GM19438 (cell line): ENCODE data around the gene ATG4B.

Source experiments
- ATAC-seq: cut with Tn5 transposase; IDR thresholded peaks from one replicate; pipeline ENCODE4 v1.9.1; 2021; ENCODE audit warnings: low read depth; ENCODE audit not compliant: unreplicated experiment

ATG4B gene

GRCh38 chr2:241612156-241613016 is 25.1 kb upstream of the ATG4B start:
- no peak for ATAC-seq

DNA sequence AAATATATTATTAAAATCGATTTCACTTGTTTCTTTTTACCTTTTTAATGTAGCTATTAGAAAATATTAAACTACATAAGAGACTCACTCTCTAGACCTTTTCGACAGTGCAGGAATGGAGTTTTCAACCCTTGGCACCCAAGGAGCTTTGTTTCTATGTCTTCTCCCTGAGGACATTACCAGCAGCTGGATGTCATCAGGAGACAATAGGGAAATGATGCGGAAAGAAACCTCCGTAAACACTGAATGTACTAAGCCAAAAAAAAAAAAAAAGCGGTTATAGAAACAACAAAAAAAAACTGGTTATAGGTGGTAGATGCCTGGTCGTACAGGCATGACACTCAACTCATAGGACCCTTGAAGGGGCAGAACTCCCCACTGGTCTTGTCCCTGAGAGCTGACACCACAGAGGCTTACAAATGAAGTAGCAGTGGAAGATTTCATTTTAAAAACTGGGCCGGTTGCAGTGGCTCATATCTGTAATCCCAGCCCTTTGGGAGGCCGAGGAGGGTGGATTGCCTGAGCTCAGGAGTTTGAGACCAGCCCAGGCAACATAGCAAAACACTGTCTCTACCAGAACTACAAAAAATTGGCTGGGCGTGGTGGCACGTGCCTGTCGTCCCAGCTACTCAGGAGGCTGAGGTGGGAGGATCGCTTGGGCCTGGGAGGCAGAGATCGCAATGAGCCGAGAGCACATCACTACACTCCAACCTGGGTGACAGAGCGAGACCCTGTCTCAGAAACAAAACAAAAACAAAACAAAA is 24.3 kb upstream of the ATG4B start:
- ATAC-seq, result no peak

GRCh38 chr2:241615041-241615440 is 22.5 kb upstream of the ATG4B start:
- ATAC-seq, result no peak

DNA sequence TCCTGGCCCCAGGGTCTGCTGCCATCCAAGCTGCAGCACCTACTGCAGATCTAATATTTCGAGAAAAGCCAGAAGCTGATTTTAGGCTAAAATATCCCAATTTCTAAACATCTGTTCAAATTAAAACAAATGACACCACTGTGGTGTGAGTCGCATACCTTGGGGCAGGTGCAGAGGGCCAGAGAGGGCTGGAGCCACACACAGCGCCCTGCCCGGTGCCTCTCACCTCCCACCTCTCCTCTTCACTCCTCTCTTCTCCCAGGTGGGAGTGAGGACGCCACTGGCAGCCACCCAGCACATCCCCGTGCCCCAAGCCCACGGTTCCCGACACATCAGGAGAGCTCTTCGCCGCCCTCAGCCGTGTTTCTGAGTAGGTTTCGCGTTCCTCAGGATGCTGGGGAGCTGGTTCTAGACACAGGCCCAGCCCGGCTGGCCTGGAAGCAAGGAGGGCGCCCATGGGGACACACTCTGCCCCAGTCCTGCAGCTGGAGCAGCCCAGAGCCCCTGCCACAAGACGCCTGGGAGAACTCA is 21.9 kb upstream of the ATG4B start:
- ATAC-seq, result no peak

- no peak for ATAC-seq
Measured at GRCh38 chr2:241616168-241617125, 21.0 kb upstream of the ATG4B start.

- no peak for ATAC-seq
Measured at GRCh38 chr2:241617431-241618154, 19.9 kb upstream of the ATG4B start.

- ATAC-seq, result no peak
Measured at GRCh38 chr2:241618296-241618805, 19.1 kb upstream of the ATG4B start.

DNA sequence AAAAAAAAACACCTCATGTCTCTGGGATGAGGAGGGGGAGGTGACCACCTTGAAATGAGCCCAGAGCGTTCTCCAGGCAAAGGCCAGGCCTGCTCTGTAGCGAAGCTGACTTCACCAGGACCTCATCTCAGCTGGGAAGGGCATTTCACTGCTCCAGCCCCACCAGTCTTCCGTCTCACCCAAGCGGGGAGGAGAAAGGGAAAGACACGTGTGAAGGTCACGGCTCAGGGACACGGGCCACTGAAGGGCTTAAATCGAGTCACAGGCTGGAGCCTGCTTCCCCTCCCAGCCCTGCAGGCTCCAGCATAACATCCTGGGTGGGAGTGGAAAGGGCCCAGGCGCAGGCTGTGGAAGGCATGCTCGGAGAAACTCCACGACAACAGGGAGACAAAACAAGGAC is 18.7 kb upstream of the ATG4B start:
- ATAC-seq, result no peak

DNA sequence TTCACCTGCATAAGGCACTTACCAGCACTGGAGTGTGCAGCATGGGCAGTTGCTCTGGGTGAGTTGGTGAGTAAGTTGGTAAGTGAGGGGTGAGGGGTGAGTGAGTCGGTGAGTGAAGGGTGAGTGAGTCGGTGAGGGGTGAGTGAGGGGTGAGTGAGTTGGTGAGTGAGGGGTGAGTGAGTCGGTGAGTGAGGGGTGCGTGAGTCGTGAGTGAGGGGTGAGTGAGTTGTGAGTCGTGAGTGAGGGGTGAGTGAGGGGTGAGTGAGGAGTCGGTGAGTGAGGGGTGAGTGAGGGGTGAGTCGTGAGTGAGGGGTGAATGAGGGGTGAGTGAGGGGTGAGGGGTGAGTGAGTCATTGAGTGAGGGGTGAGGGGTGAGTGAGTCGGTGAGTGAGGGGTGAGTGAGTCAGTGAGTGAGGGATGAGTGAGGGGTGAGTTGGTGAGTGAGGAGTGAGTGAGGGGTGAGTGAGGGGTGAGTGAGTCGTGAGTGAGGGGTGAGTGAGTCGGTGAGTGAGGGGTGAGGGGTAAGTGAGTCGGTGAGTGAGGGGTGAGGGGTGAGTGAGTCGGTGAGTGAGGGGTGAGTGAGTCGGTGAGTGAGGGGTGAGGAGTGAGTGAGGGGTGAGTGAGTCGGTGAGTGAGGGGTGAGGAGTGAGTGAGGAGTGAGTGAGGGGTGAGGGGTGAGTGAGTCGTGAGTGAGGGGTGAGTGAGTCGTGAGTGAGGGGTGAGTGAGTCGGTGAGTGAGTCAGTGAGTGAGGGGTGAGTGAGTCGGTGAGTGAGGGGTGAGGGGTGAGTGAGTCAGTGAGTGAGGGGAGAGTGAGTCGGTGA is 17.7 kb upstream of the ATG4B start:
- no peak for ATAC-seq

GRCh38 chr2:241620419-241620769 is 17.1 kb upstream of the ATG4B start:
- ATAC-seq, result no peak

- ATAC-seq, result no peak
Measured at GRCh38 chr2:241627675-241628074, 9.8 kb upstream of the ATG4B start.

GRCh38 chr2:241629762-241630435 is 7.6 kb upstream of the ATG4B start:
- ATAC-seq, result no peak

DNA sequence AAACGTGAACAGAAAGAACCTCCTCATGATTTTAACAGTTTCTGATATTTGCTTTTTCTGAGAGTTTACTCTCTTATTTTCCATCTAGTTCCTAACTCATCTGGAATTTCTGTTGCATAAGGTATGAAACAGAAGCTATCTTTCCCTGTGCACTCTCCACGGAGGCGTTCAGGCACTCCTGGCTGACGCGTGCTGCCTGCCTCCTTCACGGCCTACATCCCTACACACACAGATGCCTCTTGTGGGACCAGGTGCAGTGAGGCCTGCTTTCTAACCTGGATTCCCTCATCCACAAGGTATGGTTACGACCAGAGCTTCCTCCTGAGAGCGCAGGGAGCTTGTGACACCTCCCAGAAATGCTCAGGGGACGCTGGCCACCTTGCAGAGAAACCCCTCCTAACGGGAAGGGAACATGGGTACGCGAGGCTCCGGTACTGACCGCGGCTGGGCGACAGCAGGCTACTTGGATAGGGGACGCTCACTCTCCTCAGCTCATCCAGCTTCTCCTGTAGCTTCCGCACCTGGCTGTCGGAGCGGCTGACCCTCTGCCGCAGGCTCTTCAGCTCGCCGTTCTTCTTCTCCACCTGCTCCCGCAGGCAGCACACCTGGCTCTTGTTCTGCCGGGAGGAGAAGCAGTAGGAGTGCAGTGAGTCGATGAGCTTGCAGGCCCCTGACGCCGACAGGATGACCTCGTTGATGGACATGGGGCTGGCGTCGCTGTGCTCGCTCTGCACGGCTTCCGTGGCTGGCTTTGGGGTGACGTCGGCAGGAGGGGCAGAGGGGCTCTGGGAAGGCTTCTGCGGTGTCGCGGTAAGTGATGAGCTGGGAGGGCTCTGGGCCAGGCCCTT is 4.8 kb upstream of the ATG4B start:
- no peak for ATAC-seq

- ATAC-seq, result no peak
Measured at GRCh38 chr2:241633561-241633960, 3.9 kb upstream of the ATG4B start.

GRCh38 chr2:241635756-241636155 is 1.7 kb upstream of the ATG4B start:
- ATAC-seq, result no peak

GRCh38 chr2:241636182-241637017 is 1.1 kb upstream of the ATG4B start:
- ATAC-seq, result peak; percentile 39
